GM12873 (cell line): ENCODE results near the gene ERCC8.

ENCODE experiments used
- TF ChIP-seq, protein P1 (sequence below): IDR thresholded peaks from 2 replicates; pipeline ENCODE4 v1.5.1; 2012; ENCODE audit warnings: low read depth, mild to moderate bottlenecking, moderate library complexity, low read length, control low read depth; ENCODE audit not compliant: insufficient read depth; ENCODE audit errors: missing control alignments

Gene ERCC8

DNA sequence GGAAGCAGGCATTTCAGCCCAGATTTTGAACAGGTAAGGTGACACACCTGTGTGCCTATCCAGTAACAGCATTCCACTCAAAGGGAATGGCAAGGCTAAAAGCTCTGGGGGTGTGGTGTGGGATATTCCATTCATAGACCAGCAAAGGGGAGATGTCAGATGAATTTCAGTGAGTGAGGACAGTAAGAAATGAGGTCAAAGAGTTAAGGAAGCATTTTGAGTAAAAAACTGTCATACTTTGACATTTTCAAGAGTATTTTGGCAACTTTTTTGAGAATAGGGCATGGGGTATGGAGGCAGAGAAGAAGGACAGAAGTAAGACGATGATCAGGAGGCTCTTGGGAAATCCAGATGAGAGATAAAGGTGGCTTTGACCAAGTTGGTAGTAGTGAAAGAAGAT, 98.6 kb downstream of the ERCC8 start:
- TF ChIP-seq, protein P1, sequence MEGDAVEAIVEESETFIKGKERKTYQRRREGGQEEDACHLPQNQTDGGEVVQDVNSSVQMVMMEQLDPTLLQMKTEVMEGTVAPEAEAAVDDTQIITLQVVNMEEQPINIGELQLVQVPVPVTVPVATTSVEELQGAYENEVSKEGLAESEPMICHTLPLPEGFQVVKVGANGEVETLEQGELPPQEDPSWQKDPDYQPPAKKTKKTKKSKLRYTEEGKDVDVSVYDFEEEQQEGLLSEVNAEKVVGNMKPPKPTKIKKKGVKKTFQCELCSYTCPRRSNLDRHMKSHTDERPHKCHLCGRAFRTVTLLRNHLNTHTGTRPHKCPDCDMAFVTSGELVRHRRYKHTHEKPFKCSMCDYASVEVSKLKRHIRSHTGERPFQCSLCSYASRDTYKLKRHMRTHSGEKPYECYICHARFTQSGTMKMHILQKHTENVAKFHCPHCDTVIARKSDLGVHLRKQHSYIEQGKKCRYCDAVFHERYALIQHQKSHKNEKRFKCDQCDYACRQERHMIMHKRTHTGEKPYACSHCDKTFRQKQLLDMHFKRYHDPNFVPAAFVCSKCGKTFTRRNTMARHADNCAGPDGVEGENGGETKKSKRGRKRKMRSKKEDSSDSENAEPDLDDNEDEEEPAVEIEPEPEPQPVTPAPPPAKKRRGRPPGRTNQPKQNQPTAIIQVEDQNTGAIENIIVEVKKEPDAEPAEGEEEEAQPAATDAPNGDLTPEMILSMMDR = no peak

DNA sequence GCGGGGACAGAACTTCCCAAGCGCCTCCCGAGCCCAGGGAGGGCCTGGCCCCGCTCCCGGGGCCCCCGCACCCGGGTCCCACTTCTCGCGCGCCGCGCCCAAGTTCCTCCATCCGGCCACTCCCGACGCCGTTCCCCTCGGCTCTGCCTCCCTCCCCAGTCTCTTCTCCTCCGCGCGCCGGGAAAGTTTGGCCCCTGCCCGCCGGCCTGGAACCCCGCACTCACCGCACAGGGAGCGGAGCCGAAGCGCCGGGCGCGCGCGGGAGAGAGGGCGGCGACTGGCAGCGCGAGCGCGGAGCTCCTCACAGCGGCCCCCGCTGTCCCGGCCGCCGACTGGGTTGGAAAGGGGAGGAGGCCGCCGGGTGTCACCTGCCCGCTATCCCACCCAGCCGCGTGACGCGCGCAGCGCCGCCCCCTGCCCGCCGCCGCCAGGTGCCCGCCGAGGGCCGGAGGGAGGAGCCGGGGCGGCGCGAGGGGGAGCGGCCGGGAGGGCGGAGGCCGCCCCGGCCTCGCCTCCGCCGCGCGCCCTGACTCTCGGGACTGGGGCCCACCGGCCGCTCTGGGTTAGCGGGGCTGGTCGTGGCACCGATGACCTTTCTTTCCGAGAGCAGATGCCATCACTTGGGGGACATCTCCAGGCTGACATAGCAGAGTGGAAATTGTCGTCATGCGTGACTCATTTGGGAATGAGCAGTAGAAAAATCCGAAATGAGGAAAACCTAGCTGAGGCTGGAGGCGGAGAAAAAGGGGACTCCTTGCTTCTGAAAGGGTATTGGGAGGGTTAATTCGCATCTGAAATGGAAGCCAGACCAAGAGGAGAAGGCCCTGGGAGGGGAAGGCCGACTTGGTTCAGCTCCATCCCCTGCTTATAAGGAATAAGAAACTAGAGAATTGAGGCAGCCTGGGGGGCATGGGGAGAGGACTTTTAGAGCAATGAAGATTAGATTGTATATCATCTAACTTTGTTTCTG, 100.6 kb downstream of the ERCC8 start, which contains the start of gene ELOVL7:
Gene ELOVL7, minus strand, starts transcription at position 334 of the 970 bp plus-strand sequence. CDS start 56,872 bp downstream, outside the sequence.
- TF ChIP-seq, protein P1 = peak; percentile 19

DNA sequence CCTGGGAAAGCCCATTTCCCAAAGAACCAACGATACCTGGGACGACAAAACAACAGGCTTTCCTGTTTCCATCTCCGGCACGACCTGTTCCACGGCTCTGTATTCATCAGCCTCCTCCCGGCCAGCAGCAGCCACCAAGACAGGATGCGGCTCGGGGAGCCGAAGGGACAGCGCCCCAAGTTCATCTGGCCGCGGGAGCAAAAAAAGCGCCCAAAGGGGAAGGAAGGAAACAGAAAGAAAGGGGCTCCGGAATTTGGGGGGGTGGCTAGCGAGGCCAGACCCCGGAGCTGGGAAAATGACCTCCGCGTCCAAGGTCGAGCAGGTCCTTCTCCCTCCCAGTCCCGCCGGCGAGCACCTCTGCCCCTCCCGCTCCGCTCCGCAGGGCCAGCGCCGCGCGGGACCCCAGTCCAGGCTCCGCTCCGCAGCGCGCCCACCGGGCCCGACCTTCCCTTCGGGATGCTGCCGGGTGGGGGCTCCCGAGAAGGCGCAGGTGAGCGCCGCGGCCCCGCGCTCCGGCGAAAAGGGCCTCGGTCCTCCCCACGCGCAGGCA, 101.4 kb downstream of the ERCC8 start:
- TF ChIP-seq, protein P1 = no peak

DNA sequence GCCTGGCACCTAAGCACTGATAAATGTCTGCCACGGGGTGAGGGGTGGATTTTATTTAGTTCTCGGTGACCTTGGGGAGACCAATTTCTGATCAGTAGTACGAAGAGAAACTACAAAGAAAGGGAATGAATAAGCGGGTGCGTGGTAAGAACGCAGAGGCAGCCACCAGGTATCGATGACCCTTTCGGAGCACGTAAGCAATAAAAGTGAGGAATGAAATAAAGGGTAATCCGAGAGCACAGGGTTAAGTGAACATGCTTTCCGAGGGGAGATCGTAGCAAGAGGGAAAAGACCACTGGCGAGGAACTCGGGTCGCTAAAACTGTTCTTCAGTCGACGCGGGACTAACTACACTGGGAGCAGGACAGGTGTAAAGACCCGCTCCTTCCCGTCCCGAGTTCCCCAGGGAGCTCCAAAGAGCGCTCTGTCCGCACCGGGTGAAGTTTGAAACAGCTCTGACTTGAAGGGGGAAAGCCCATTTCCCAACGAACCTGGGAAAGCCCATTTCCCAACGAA, 101.9 kb downstream of the ERCC8 start:
- TF ChIP-seq, protein P1 = no peak

DNA sequence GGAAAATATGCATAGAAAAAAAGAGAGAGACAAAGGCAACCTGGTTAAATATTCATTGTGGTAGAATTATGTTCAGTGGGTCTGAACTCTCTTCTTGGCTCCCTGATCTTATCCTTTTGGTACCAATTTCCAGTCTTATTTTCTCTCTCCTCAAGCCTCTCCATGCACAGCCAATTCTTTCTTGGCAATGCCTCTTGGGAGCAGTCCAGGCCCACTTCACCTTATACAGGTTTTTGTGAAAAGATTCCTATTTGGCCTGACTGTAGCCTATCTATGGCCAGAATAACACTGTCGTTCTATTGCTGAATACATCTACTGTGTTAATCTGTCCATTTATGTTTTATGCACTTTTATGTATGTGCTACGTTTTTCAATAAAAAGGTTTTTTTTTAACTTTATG, 103.5 kb downstream of the ERCC8 start:
- TF ChIP-seq, protein P1 = no peak

DNA sequence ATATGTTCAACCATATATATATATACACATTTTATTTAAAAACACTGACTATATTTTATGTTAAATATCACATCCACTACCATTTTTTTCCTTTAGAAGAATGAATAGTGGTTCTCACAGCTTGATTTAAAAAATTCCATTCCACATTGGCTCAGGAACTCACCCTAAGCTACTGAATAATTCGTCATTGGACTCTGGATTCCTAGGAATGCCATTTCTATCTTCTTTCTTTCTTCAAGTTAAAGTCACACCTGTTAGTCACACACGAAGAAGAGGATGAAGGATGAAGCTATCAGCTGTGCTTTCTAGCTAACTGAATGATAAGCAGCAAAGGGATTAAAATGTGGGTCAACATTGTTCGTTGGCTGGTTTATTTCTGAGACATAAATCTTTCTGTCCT, 108.7 kb downstream of the ERCC8 start:
- TF ChIP-seq, protein P1 = no peak

DNA sequence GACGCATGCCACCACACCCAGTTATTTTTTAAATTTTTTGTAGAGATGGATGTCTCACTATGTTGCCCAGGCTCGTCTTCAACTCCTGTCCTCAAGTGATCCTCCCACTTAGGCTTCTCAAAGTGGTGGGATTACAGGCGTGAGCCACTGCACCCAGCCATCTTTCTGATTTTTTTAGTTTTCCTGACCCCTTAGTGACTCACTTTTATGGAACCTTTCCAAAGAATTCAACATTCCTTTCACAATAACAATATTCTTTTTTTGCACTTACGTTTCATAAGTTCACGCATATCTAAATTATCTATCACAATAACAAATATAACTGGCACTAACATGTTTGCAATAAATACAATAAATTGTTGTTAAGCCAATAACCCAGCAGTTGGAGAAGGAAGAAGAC, 109.3 kb downstream of the ERCC8 start:
- TF ChIP-seq, protein P1 = no peak
